ENCODE measurements around the gene MTM1. TPM values are rescaled to one million over a fixed set of nuclear protein-coding genes. Genes with fewer than 3 reads are reported as not detected.

MTM1 gene
- total and polyA plus RNA-seq, 2 donors (not counting 1 experiment from before 2014, with no cell fraction given) = 8.7 to 29.8 TPM

DNA sequence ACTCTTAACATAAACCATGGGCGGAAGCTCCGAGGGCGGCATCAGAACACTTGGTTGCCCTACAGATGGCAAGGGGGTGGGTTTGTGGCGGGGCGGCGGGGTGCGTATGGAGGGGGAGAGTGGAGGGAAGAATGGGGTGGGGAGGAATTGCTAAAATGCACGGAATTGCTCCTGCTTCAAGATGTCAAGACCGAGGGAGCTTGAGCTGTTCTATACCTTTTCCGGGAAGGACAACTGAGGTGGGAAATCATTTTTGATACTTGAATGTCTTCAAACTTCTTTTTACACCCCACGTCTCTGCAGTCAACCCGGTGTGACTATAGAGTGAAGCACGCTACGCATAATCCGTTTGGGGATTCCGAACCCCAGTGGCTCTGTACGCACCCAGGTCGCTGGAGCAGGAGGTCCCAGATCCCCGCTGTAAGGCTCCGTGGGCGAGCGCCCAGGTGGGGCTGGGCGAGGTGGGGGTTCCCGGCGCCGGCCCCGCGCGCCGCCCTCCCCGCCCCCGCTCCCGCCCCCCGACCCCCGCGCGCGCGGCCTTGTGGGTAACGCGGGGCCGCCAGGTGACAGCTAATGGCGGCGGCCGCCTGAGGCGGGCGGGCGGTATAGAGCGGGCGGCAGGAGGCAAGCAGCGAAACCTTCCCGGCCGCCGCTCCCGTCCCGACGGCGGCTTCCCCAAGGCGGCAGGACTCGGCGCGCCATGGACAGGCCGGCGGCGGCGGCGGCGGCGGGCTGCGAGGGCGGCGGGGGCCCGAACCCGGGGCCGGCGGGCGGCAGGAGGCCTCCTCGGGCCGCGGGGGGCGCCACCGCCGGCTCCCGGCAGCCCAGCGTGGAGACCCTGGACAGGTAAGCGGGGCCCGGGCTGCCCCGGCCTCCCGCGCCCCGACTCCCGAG, 124.7 kb downstream of the MTM1 start, which contains the start of gene MTMR1:
Gene MTMR1, plus strand, starts transcription at position 566 of the 894 bp plus-strand sequence. Its CDS starts 135 bp downstream, at position 701.
- H3K27me3 Mint-ChIP-seq = no peaks in the 10 kb centered on the region
- no peaks in the 10 kb centered on the region for H3K27me3 ChIP-seq (replicated peaks in 1 of 4; ENCODE audit: control extremely low read depth in 1 of 4, control insufficient read depth in 3 of 4, insufficient read depth in 4 of 4, low read length in 3 of 4)
- peak within 1 kb of the TSS; percentile 60 to 69 (median 65) for H3K4me3 ChIP-seq (ENCODE audit: control extremely low read depth in 1 of 5, extremely low read depth in 1 of 5, insufficient read depth in 1 of 5, low read depth in 2 of 5, low read length in 4 of 5)
- ChIA-PET POLR2A (interaction anchor here (0.6 to 2.8 kb wide), 5 partner anchors 10 to 1188 kb away, joined by 3 to 13 read pairs (median 4); partner anchors contain the start of genes IDS and MTM1), CTCF (interaction anchor here (0.9 to 5.6 kb wide), 4 partner anchors 9 to 24 kb away, joined by 3 to 29 read pairs (median 8); no protein-coding TSS in a partner anchor)
- H3K4me3 Mint-ChIP-seq = peak within 1 kb of the TSS; percentile 98
- peak within 1 kb of the TSS; percentile 100 for H3K27ac Mint-ChIP-seq
- peak within 1 kb of the TSS; percentile 87 to 89 for H3K27ac ChIP-seq (ENCODE audit: low read length in 2 of 2)
- peak within 1 kb of the TSS; percentile 52 for H2AFZ ChIP-seq (ENCODE audit: insufficient read depth, low read depth, low read length, poor library complexity, severe bottlenecking)
- DNase-seq (peak; percentile 75), ATAC-seq (ENCODE audit: low read depth) (peak; percentile 55)
- H3K4me1 Mint-ChIP-seq = peaks cover 70% of the 10 kb centered on the region
- TF ChIP-seq CTCF (IDR thresholded peaks at IDR 0.05) = no peak
- no peak for TF ChIP-seq EZH2 (IDR thresholded peaks at IDR 0.05; ENCODE audit: borderline replicate concordance, insufficient read depth, low read depth, low read length, poor library complexity, severe bottlenecking)
- 1% methylated on average over 42 of the region's 92 CpGs for WGBS (ENCODE audit: insufficient coverage)
- peaks cover 0 to 5% of the 10 kb centered on the region in 2 experiments for H3K36me3 ChIP-seq (replicated peaks in 1 of 2; ENCODE audit: control extremely low read depth in 1 of 2, control insufficient read depth in 1 of 2, extremely low read depth in 1 of 2, insufficient read depth in 2 of 2, low read length in 1 of 2)
- peak within 1 kb of the TSS; percentile 69 for H3K9ac ChIP-seq (ENCODE audit: low read length)
- intact Hi-C loops (cut with micrococcal nuclease) = loop anchor here (1.0 to 5.0 kb wide), 2 partner anchors 125 to 204 kb away; partner anchors contain the start of genes CD99L2 and MTM1
- peak within 1 kb of the TSS; percentile 83 for H3K4me2 ChIP-seq (replicated peaks; ENCODE audit: low read depth, low read length, poor library complexity, severe bottlenecking)
- peaks cover 32% of the 10 kb centered on the region for H3K79me2 ChIP-seq (ENCODE audit: control insufficient read depth, insufficient read depth, low read length)
- no peaks in the 10 kb centered on the region for H3K9me3 ChIP-seq (ENCODE audit: control extremely low read depth in 1 of 3, control insufficient read depth in 2 of 3, insufficient read depth in 1 of 3, low read length in 2 of 3)
- H3K4me1 ChIP-seq (ENCODE audit: control insufficient read depth in 2 of 2, insufficient read depth in 2 of 2, low read length in 2 of 2) = peaks cover 57 to 71% of the 10 kb centered on the region in 2 donors
- no peaks in the 10 kb centered on the region for H3K9me3 Mint-ChIP-seq (ENCODE audit: insufficient read depth)
- no peaks in the 10 kb centered on the region for H4K20me1 ChIP-seq (ENCODE audit: control insufficient read depth, insufficient read depth, low read length, poor library complexity, severe bottlenecking)

Measured in B cell (primary cell).